ENCODE measurements around the gene SCP2.

Gene SCP2

GRCh38 chr1:53046930-53047329 lies 119.9 kb downstream of the SCP2 start:
- Histone ChIP-seq H3K4me3 (replicated peaks; ENCODE audit: low read depth, low read length) (no peak overlapping the region), H3K27me3 (replicated peaks; ENCODE audit: control insufficient read depth, insufficient read depth, low read length) (no peaks in the 10 kb centered on the region), H3K36me3 (ENCODE audit: control insufficient read depth, insufficient read depth, low read length) (peaks cover 7% of the 10 kb centered on the region)
- no peak for DNase-seq (ENCODE audit: extremely low read depth, insufficient read length)
- TF ChIP-seq CTCF (IDR thresholded peaks at IDR 0.05; ENCODE audit: insufficient read depth, low read length, poor library complexity, severe bottlenecking), result no peak

- no peaks in the 10 kb centered on the region for H3K27me3 ChIP-seq (replicated peaks; ENCODE audit: control insufficient read depth, insufficient read depth, low read length)
- H3K36me3 ChIP-seq (ENCODE audit: control insufficient read depth, insufficient read depth, low read length), result peaks cover 7% of the 10 kb centered on the region
- TF ChIP-seq CTCF (IDR thresholded peaks at IDR 0.05; ENCODE audit: insufficient read depth, low read length, poor library complexity, severe bottlenecking), result no peak
- H3K4me3 ChIP-seq (replicated peaks; ENCODE audit: low read depth, low read length), result no peak overlapping the region
- no peak for DNase-seq (ENCODE audit: extremely low read depth, insufficient read length)
These were observed 121.0 kb downstream of the SCP2 start for GRCh38 chr1:53047737-53048736.

- DNase-seq (ENCODE audit: extremely low read depth, insufficient read length), result no peak
- peaks cover 7% of the 10 kb centered on the region for H3K36me3 ChIP-seq (ENCODE audit: control insufficient read depth, insufficient read depth, low read length)
- no peak overlapping the region for H3K4me3 ChIP-seq (replicated peaks; ENCODE audit: low read depth, low read length)
- H3K27me3 ChIP-seq (replicated peaks; ENCODE audit: control insufficient read depth, insufficient read depth, low read length), result no peaks in the 10 kb centered on the region
- no peak for TF ChIP-seq CTCF (IDR thresholded peaks at IDR 0.05; ENCODE audit: insufficient read depth, low read length, poor library complexity, severe bottlenecking)
These were observed 122.0 kb downstream of the SCP2 start for GRCh38 chr1:53048960-53049573.

GRCh38 chr1:53049574-53049967 lies 122.5 kb downstream of the SCP2 start:
- DNase-seq (ENCODE audit: extremely low read depth, insufficient read length), result no peak
- peaks cover 7% of the 10 kb centered on the region for H3K36me3 ChIP-seq (ENCODE audit: control insufficient read depth, insufficient read depth, low read length)
- no peak for TF ChIP-seq CTCF (IDR thresholded peaks at IDR 0.05; ENCODE audit: insufficient read depth, low read length, poor library complexity, severe bottlenecking)

GRCh38 chr1:53050310-53050709 lies 123.2 kb downstream of the SCP2 start:
- H3K36me3 ChIP-seq (ENCODE audit: control insufficient read depth, insufficient read depth, low read length), result peaks cover 7% of the 10 kb centered on the region
- no peak for DNase-seq (ENCODE audit: extremely low read depth, insufficient read length)
- no peaks in the 10 kb centered on the region for H3K27me3 ChIP-seq (replicated peaks; ENCODE audit: control insufficient read depth, insufficient read depth, low read length)
- no peak overlapping the region for H3K4me3 ChIP-seq (replicated peaks; ENCODE audit: low read depth, low read length)
- TF ChIP-seq CTCF (IDR thresholded peaks at IDR 0.05; ENCODE audit: insufficient read depth, low read length, poor library complexity, severe bottlenecking), result no peak

More at GRCh38 chr1:53049574-53049967, 122.5 kb downstream of the SCP2 start:
- no peaks in the 10 kb centered on the region for H3K27me3 ChIP-seq (replicated peaks; ENCODE audit: control insufficient read depth, insufficient read depth, low read length)
- no peak overlapping the region for H3K4me3 ChIP-seq (replicated peaks; ENCODE audit: low read depth, low read length)
